ENCODE measurements around the gene REC114.

- TF ChIP-seq JUND (IDR thresholded peaks at IDR 0.05) (no peak), POLR2A (IDR thresholded peaks at IDR 0.05; ENCODE audit: borderline replicate concordance, extremely low read depth, insufficient read depth, insufficient read length) (no peak), POLR2AphosphoS5 (IDR thresholded peaks at IDR 0.05; ENCODE audit: low read depth, low read length) (no peak), CTCF (IDR thresholded peaks at IDR 0.05 in 2 of 3, conservative IDR thresholded peaks at IDR 0.05 in 1 of 3; ENCODE audit: borderline replicate concordance in 1 of 3, insufficient read depth in 1 of 3, low read depth in 2 of 3, low read length in 2 of 3) (no peak), SIN3A (IDR thresholded peaks at IDR 0.05; ENCODE audit: low read depth) (no peak), EZH2 (IDR thresholded peaks at IDR 0.05) (no peak), ZNF274 (IDR thresholded peaks at IDR 0.05; ENCODE audit: low read depth, low read length) (no peak), RAD21 (IDR thresholded peaks at IDR 0.05; ENCODE audit: low read depth) (no peak), CEBPB (IDR thresholded peaks at IDR 0.05; ENCODE audit: low read depth) (no peak)
Measured at GRCh38 chr15:73483053-73483452, 40.1 kb downstream of the REC114 start.
